Heart left ventricle (tissue), 16 donors: Measurements from ENCODE around the gene POLD1. TPM values are rescaled to one million over a fixed set of nuclear protein-coding genes. Genes with fewer than 3 reads are reported as not detected.

Experiments used
- ATAC-seq, 4 donors: fragments of 200-7000 bp; cut with Tn5 transposase; one replicate each; pipeline ENCODE4 v1.9.1; 2020 to 2022; ENCODE audit warnings: moderate library complexity in 4 of 4, mild to moderate bottlenecking in 3 of 4, moderate number of reproducible peaks in 1 of 4
- DNase-seq, 5 donors: peaks; one replicate each; pipeline ENCODE4 v3.0.0-alpha.2; 2020
- H3K27ac ChIP-seq, 12 donors: fragments of 200-600 bp; sonication (generic) in 4 of 12; one replicate each; pipeline versions ENCODE4 v1.5.0 to v1.8.0; 2016 to 2022; ENCODE audit warnings: mild to moderate bottlenecking in 2 of 12
- H3K27me3 ChIP-seq, 9 donors: fragments of 200-600 bp; sonication (generic) in 2 of 9; one replicate each; pipeline versions ENCODE4 v1.5.1 to v1.8.0; 2016 to 2022; ENCODE audit warnings: mild to moderate bottlenecking in 3 of 9
- H3K36me3 ChIP-seq, 9 donors: fragments of 200-600 bp; sonication (generic) in 2 of 9; one replicate each; pipeline versions ENCODE4 v1.5.0 to v1.8.0; 2018 to 2022; ENCODE audit warnings: mild to moderate bottlenecking in 2 of 9
- H3K4me1 ChIP-seq, 12 donors: fragments of 200-600 bp; sonication (generic) in 4 of 12; one replicate each; pipeline versions ENCODE4 v1.5.0 to v1.8.0; 2016 to 2022; ENCODE audit warnings: mild to moderate bottlenecking in 3 of 12
- H3K4me3 ChIP-seq, 12 donors: fragments of 200-600 bp; sonication (generic) in 4 of 12; one replicate each; pipeline versions ENCODE4 v1.5.0 to v1.8.0; 2017 to 2022; ENCODE audit warnings: mild to moderate bottlenecking in 9 of 12, moderate library complexity in 4 of 12
- H3K9me3 ChIP-seq, 12 donors: fragments of 200-600 bp; sonication (generic) in 4 of 12; one replicate each; pipeline versions ENCODE4 v1.5.0 to v1.8.0; 2016 to 2022; ENCODE audit warnings: mild to moderate bottlenecking in 1 of 12
- POLR2A ChIP-seq, 2 donors: fragments of 450-650 bp; IDR thresholded peaks; one replicate each; pipeline ENCODE4 v1.6.1; 2017; ENCODE audit warnings: antibody characterized with exemption in 2 of 2, mild to moderate bottlenecking in 2 of 2, moderate library complexity in 2 of 2
- WGBS, 4 donors: extraction: QIAGEN DNeasy Blood & Tissue Kit in 2 of 4; methylation state at CpG; one replicate each; pipeline versions ENCODE4 v1.1.5 to v1.1.7; 2013 to 2018; 5-methylcytosine and 5-hydroxymethylcytosine counted together
- intact Hi-C, 10 donors: fragments of 100-400 bp; cut with DNase I; formaldehyde crosslinking; loops; one replicate each; pipeline versions ENCODE4 v1.11.1 to v1.14.2; 2022
- polyA plus RNA-seq, 2 donors: library from polyadenylated mRNA; stranded (reverse); fragments of 200-250 nt; gene quantifications; one replicate each; pipeline ENCODE4 v1.2.3, GENCODE V29; 2013
- total RNA-seq, 9 donors: library from RNA; depleted of rRNA in 2 of 9; stranded (reverse); fragments of >200 nt in 2 of 9; fragmentation: NEBNext Ultra II Directional in 3 of 9; extraction: Animal tissue kit (Norgen Biotek cat#: 25700) in 3 of 9; gene quantifications; one replicate each; pipeline versions ENCODE4 v1.1.0 to v1.2.4, GENCODE V29; 2016 to 2023
- TF ChIP-seq, protein P1 (sequence below), 12 donors: fragments of 200-600 bp; sonication (generic) in 4 of 12; IDR thresholded peaks; one replicate each; pipeline versions ENCODE4 v1.5.0 to v1.8.0; 2018 to 2022; ENCODE audit warnings: antibody characterized with exemption in 12 of 12, mild to moderate bottlenecking in 5 of 12
- donor health status: ischemic (EF 13 %, LVEDD 7.1; RV severe dilation, severe dysfunction).
- donor health status: healthy with polysubstance abuse.
- donor health status: DM: no; HTN: yes; CAD: no.
- donor health status: DM: no; HTN: no; CAD: no.
- donor health status: ischemic (EF 25% LVEDD 6.9; RV normal size, moderate dysfunction).
- donor health status: ischemic (EF 25% LVEDD 5.7; RV mildly dilated, moderate dysfunction).
- donor health status: healthy.
- donor health status: DM: yes; HTN: yes; CAD: no.
- donor health status: ischemic (EF 35%, LVEDD 5.7; RV mildly dilated, moderate dysfunction).
- donor health status: nonischemic (EF 11% LVEDD 7.7; RV severe dilation, severe dysfunction).
- donor health status: DM: yes; HTN: yes; CAD: no.
- donor health status: PGD.
- donor health status: ischemic (EF 29% LVEDD 5.4; RV normal size, mild dysfunction).
- donor health status: nonischemic (EF 23%, LVEDD 6.1; RV moderate dilation, normal function).

The POLD1 gene
- total and polyA plus RNA-seq, 11 donors = 6.1 to 18.0 (median 9.6) TPM

DNA sequence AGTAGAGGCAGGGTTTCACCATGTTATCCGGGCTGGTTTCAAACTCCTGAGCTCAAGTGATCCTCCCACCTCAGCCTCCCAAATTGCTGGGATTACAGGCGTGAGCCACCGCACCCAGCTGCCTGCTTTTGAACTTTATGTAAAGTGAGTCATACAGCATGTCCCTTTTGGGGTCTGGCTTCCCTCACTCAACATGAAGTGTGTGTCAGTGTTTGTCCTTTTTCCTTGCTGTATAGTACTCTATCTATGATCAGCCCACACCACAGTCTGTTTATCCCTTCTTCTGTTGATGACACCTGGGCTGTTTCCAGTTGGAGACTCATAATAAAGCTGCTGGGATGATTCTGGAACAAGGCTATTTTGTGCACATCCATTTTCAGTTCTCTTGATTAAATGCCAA is 36.7 kb downstream of the POLD1 start:
- H3K9me3 ChIP-seq = no peaks in the 10 kb centered on the region
- 62 to 83% (median 78%) methylated on average over 3 of the region's 3 CpGs for WGBS, 4 donors
- H3K4me1 ChIP-seq = peaks cover 0 to 9% (median 0%) of the 10 kb centered on the region in 12 donors
- ATAC-seq = no peak
- intact Hi-C loops = no loop called here
- DNase-seq = no peak
- H3K27ac ChIP-seq = no peak overlapping the region
- no peak overlapping the region for H3K4me3 ChIP-seq
- no peaks in the 10 kb centered on the region for H3K36me3 ChIP-seq
- H3K27me3 ChIP-seq = peaks cover 14 to 55% (median 36%) of the 10 kb centered on the region in 9 donors
- TF ChIP-seq, protein P1, sequence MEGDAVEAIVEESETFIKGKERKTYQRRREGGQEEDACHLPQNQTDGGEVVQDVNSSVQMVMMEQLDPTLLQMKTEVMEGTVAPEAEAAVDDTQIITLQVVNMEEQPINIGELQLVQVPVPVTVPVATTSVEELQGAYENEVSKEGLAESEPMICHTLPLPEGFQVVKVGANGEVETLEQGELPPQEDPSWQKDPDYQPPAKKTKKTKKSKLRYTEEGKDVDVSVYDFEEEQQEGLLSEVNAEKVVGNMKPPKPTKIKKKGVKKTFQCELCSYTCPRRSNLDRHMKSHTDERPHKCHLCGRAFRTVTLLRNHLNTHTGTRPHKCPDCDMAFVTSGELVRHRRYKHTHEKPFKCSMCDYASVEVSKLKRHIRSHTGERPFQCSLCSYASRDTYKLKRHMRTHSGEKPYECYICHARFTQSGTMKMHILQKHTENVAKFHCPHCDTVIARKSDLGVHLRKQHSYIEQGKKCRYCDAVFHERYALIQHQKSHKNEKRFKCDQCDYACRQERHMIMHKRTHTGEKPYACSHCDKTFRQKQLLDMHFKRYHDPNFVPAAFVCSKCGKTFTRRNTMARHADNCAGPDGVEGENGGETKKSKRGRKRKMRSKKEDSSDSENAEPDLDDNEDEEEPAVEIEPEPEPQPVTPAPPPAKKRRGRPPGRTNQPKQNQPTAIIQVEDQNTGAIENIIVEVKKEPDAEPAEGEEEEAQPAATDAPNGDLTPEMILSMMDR (IDR thresholded peaks at IDR 0.05) = no peak
- TF ChIP-seq POLR2A (IDR thresholded peaks at IDR 0.05) = no peak

DNA sequence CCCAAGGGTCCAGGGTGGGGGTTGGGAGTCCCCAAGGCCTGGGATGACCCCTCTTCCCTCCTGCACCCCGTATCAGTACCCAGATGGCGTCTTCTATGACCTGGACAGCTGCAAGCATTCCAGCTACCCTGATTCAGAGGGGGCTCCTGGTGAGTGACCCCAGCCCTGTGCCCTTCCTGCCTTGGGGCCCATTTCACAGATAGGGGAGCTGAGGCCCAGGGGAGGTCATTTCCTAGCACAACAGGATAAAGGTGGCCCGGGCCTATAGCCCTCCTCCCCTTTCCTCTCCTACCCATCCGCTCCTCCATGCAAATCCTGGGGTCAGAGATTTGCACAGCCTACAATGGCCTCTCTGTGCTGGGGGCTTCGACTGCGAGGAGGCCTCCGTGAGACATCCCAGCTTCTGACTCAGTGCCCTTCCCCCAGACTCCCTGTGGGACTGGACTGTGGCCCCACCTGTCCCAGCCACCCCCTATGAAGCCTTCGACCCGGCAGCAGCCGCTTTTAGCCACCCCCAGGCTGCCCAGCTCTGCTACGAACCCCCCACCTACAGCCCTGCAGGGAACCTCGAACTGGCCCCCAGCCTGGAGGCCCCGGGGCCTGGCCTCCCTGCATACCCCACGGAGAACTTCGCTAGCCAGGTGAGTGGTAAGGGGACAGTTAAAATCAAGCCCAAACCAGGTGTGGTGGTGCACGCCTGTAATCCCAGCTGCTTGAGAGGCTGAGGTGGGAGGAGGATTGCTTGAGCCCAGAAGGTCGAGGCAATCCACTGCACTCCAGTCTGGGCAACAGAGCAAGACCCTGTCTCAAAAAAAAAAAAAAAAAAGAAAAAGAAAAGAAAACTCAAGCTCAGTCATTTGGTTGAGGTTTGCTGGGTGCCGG is 38.5 kb downstream of the POLD1 start:
- intact Hi-C loops = no loop called here
- H3K27me3 ChIP-seq = peaks cover 13 to 50% (median 36%) of the 10 kb centered on the region in 9 donors
- no peak for DNase-seq
- 77 to 85% (median 80%) methylated on average over 10 to 18 of the region's 18 CpGs for WGBS, 4 donors
- no peak for ATAC-seq
- no peak overlapping the region for H3K27ac ChIP-seq
- H3K36me3 ChIP-seq = no peaks in the 10 kb centered on the region
- TF ChIP-seq POLR2A (IDR thresholded peaks at IDR 0.05) = no peak
- TF ChIP-seq, protein P1 (IDR thresholded peaks at IDR 0.05) = no peak
- H3K9me3 ChIP-seq = no peaks in the 10 kb centered on the region
- no peak overlapping the region for H3K4me3 ChIP-seq
- H3K4me1 ChIP-seq = peaks cover 0 to 9% (median 0%) of the 10 kb centered on the region in 12 donors

DNA sequence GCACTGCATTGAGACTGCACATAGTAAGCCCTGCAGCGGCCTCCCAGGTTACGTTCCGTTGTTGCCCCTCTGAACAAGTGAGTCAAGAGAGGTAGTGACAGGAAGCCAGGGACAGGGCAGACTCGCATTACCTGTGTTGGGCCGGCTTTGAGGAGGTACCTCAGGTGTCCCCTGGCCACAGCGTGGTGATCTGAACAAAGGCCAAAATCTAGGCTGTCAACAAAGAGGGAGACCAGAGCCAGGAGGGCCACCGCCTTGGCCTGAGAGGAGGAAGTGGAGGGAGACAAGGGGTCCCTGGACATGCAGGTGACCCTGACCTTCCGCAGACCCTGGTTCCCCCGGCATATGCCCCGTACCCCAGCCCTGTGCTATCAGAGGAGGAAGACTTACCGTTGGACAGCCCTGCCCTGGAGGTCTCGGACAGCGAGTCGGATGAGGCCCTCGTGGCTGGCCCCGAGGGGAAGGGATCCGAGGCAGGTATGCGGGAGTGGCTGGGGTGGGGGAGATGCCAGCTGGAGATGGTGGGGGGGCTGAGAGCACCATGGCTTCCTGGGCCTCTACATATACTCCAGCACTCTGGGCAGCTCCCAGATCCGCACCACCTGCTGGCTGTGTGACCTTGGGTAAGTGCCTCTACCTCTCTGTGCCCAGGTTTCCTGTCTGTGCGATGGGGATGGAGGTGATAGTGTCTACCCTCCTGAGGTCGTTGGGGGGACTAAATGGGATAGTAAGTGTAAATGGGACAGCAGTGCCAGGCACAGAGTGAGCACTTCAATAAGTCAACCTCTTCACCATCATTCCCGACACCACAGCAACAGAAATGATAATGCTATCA is 39.3 kb downstream of the POLD1 start:
- H3K4me1 ChIP-seq = peaks cover 0 to 14% (median 1%) of the 10 kb centered on the region in 12 donors
- H3K4me3 ChIP-seq = no peak overlapping the region
- no peaks in the 10 kb centered on the region for H3K36me3 ChIP-seq
- H3K9me3 ChIP-seq = no peaks in the 10 kb centered on the region
- H3K27ac ChIP-seq = no peak overlapping the region
- WGBS, 4 donors = 80 to 82% (median 81%) methylated on average over 15 to 22 of the region's 22 CpGs
- intact Hi-C loops = no loop called here
- ATAC-seq (no peak), DNase-seq (no peak)
- TF ChIP-seq, protein P1 (IDR thresholded peaks at IDR 0.05) = no peak
- no peak for TF ChIP-seq POLR2A (IDR thresholded peaks at IDR 0.05)
- peaks cover 7 to 45% (median 29%) of the 10 kb centered on the region in 9 donors for H3K27me3 ChIP-seq

GRCh38 chr19:50425581-50425980 is 41.4 kb downstream of the POLD1 start:
- ATAC-seq = no peak
- no peak for DNase-seq
- WGBS, 4 donors = 65 to 90% (median 85%) methylated on average over 7 of the region's 7 CpGs
- intact Hi-C loops = no loop called here
- Histone ChIP-seq H3K36me3 (no peaks in the 10 kb centered on the region), H3K4me3 (no peak overlapping the region), H3K27ac (no peak overlapping the region), H3K9me3 (no peaks in the 10 kb centered on the region), H3K4me1 (peaks cover 0 to 11% (median 2%) of the 10 kb centered on the region in 12 donors), H3K27me3 (peaks cover 0 to 28% (median 10%) of the 10 kb centered on the region in 9 donors)
- TF ChIP-seq, protein P1 (IDR thresholded peaks at IDR 0.05) = no peak
- no peak for TF ChIP-seq POLR2A (IDR thresholded peaks at IDR 0.05)
